SK-N-DZ (cell line): ENCODE results near the gene YARS1.
A peak's percentile ranks its signal among the peaks of the same experiment; 100 is the strongest.

Experiments used
- DNase-seq: peaks from one replicate; pipeline ENCODE4 v3.0.0-alpha.2; 2015; ENCODE audit warnings: low spot score

The YARS1 gene

GRCh38 chr1:32780628-32781234 lies 36.4 kb downstream of the YARS1 start:
- no peak for DNase-seq

GRCh38 chr1:32780005-32780404 lies 37.2 kb downstream of the YARS1 start:
- DNase-seq: no peak

- DNase-seq: no peak
Measured at GRCh38 chr1:32779242-32779641, 37.9 kb downstream of the YARS1 start.

GRCh38 chr1:32775640-32776337 lies 41.4 kb downstream of the YARS1 start:
- DNase-seq: no peak

GRCh38 chr1:32774950-32775634 lies 42.1 kb downstream of the YARS1 start:
- no peak for DNase-seq

GRCh38 chr1:32774464-32774808 lies 42.7 kb downstream of the YARS1 start:
- DNase-seq: no peak

- DNase-seq: no peak
Measured at GRCh38 chr1:32773764-32774463, 43.2 kb downstream of the YARS1 start.

- DNase-seq: peak; percentile 72
Measured at GRCh38 chr1:32773018-32773763, 44.0 kb downstream of the YARS1 start.

- DNase-seq: no peak
Measured at GRCh38 chr1:32772281-32773017, 44.7 kb downstream of the YARS1 start.

GRCh38 chr1:32771561-32772280 lies 45.4 kb downstream of the YARS1 start:
- no peak for DNase-seq

- no peak for DNase-seq
Measured at GRCh38 chr1:32770741-32771548, 46.2 kb downstream of the YARS1 start.

GRCh38 chr1:32770221-32770731 lies 46.9 kb downstream of the YARS1 start:
- DNase-seq: no peak

GRCh38 chr1:32769524-32770220 lies 47.5 kb downstream of the YARS1 start:
- DNase-seq: no peak

GRCh38 chr1:32768110-32768850 lies 48.9 kb downstream of the YARS1 start:
- DNase-seq: no peak

- DNase-seq: no peak
Measured at GRCh38 chr1:32767641-32768040, 49.5 kb downstream of the YARS1 start.

GRCh38 chr1:32767156-32767555 lies 50.0 kb downstream of the YARS1 start:
- DNase-seq: no peak

GRCh38 chr1:32766328-32766972 lies 50.7 kb downstream of the YARS1 start:
- DNase-seq: no peak
